ENCODE results near the gene C4orf33.

C4orf33 gene

DNA sequence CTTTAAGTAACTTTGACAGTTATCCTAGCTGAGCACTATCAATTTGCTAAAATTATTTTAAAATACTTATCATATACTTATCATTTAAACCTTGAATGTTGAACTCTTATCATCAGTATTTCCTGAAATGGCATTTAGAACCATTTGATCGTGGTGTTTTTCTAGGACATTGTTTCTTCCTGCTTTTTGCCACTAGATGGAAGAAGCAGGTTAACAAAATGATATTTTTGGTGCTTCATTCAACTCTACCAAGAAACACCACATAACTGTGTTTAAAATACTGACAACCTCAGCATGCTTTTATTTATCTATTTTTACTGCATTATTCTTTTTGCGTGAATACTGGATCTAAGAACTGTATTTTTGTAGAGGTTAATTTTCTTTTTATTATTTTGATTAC lies 44.6 kb downstream of the C4orf33 start:
- H3K4me1 ChIP-seq (ENCODE audit: insufficient read depth, low read length, severe bottlenecking) = no peaks in the 10 kb centered on the region
- no peak overlapping the region for H3K9ac ChIP-seq (ENCODE audit: low read length)
- H3F3A ChIP-seq (ENCODE audit: insufficient read depth, low read length) = no peaks in the 10 kb centered on the region
- H3K79me2 ChIP-seq (ENCODE audit: insufficient read depth, low read length) = no peaks in the 10 kb centered on the region
- no peak overlapping the region for H3K4me2 ChIP-seq (ENCODE audit: low read length)
- H2AFZ ChIP-seq (ENCODE audit: low read length) = no peak overlapping the region
- H3K4me3 ChIP-seq (ENCODE audit: low read depth, low read length, poor library complexity, severe bottlenecking) = no peak overlapping the region
- no peaks in the 10 kb centered on the region for H3K36me3 ChIP-seq (ENCODE audit: insufficient read depth, low read length)
- H3K27me3 ChIP-seq (ENCODE audit: insufficient read depth, low read length) = no peaks in the 10 kb centered on the region
- H4K20me1 ChIP-seq (ENCODE audit: insufficient read depth, low read length) = no peaks in the 10 kb centered on the region
- TF ChIP-seq, protein P1, sequence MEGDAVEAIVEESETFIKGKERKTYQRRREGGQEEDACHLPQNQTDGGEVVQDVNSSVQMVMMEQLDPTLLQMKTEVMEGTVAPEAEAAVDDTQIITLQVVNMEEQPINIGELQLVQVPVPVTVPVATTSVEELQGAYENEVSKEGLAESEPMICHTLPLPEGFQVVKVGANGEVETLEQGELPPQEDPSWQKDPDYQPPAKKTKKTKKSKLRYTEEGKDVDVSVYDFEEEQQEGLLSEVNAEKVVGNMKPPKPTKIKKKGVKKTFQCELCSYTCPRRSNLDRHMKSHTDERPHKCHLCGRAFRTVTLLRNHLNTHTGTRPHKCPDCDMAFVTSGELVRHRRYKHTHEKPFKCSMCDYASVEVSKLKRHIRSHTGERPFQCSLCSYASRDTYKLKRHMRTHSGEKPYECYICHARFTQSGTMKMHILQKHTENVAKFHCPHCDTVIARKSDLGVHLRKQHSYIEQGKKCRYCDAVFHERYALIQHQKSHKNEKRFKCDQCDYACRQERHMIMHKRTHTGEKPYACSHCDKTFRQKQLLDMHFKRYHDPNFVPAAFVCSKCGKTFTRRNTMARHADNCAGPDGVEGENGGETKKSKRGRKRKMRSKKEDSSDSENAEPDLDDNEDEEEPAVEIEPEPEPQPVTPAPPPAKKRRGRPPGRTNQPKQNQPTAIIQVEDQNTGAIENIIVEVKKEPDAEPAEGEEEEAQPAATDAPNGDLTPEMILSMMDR (IDR thresholded peaks at IDR 0.05; ENCODE audit: low read length) = no peak
- no peak for TF ChIP-seq EZH2 (IDR thresholded peaks at IDR 0.05; ENCODE audit: borderline replicate concordance, low read length)
- H3K9me2 ChIP-seq (ENCODE audit: low read depth, low read length) = no peaks in the 10 kb centered on the region
- no peak overlapping the region for H3K27ac ChIP-seq (ENCODE audit: low read depth, low read length, poor library complexity, severe bottlenecking)
- no peaks in the 10 kb centered on the region for H3K9me3 ChIP-seq (ENCODE audit: low read length)

- Histone ChIP-seq H2AFZ (ENCODE audit: low read length) (no peak overlapping the region), H3K27me3 (ENCODE audit: insufficient read depth, low read length) (no peaks in the 10 kb centered on the region), H3K4me1 (ENCODE audit: insufficient read depth, low read length, severe bottlenecking) (no peaks in the 10 kb centered on the region), H3K9ac (ENCODE audit: low read length) (no peak overlapping the region), H3K9me2 (ENCODE audit: low read depth, low read length) (no peaks in the 10 kb centered on the region), H3K4me2 (ENCODE audit: low read length) (no peak overlapping the region), H3F3A (ENCODE audit: insufficient read depth, low read length) (no peaks in the 10 kb centered on the region), H3K9me3 (ENCODE audit: low read length) (no peaks in the 10 kb centered on the region), H3K27ac (ENCODE audit: low read depth, low read length, poor library complexity, severe bottlenecking) (no peak overlapping the region), H3K79me2 (ENCODE audit: insufficient read depth, low read length) (no peaks in the 10 kb centered on the region), H3K36me3 (ENCODE audit: insufficient read depth, low read length) (no peaks in the 10 kb centered on the region), H3K4me3 (ENCODE audit: low read depth, low read length, poor library complexity, severe bottlenecking) (no peak overlapping the region), H4K20me1 (ENCODE audit: insufficient read depth, low read length) (no peaks in the 10 kb centered on the region)
- TF ChIP-seq EZH2 (IDR thresholded peaks at IDR 0.05; ENCODE audit: borderline replicate concordance, low read length) = no peak
- TF ChIP-seq, protein P1 (IDR thresholded peaks at IDR 0.05; ENCODE audit: low read length) = no peak
Observed at GRCh38 chr4:129143359-129143758, 47.4 kb downstream of the C4orf33 start.

GRCh38 chr4:129144755-129145206 lies 48.8 kb downstream of the C4orf33 start:
- H3K27me3 ChIP-seq (ENCODE audit: insufficient read depth, low read length) = no peaks in the 10 kb centered on the region
- H3K4me1 ChIP-seq (ENCODE audit: insufficient read depth, low read length, severe bottlenecking) = no peaks in the 10 kb centered on the region
- H3K9me3 ChIP-seq (ENCODE audit: low read length) = no peaks in the 10 kb centered on the region
- H4K20me1 ChIP-seq (ENCODE audit: insufficient read depth, low read length) = no peaks in the 10 kb centered on the region
- H2AFZ ChIP-seq (ENCODE audit: low read length) = no peak overlapping the region
- no peak overlapping the region for H3K4me3 ChIP-seq (ENCODE audit: low read depth, low read length, poor library complexity, severe bottlenecking)
- H3K9ac ChIP-seq (ENCODE audit: low read length) = no peak overlapping the region
- no peak overlapping the region for H3K27ac ChIP-seq (ENCODE audit: low read depth, low read length, poor library complexity, severe bottlenecking)
- TF ChIP-seq, protein P1 (IDR thresholded peaks at IDR 0.05; ENCODE audit: low read length) = no peak
- TF ChIP-seq EZH2 (IDR thresholded peaks at IDR 0.05; ENCODE audit: borderline replicate concordance, low read length) = no peak
- H3K36me3 ChIP-seq (ENCODE audit: insufficient read depth, low read length) = no peaks in the 10 kb centered on the region
- H3K79me2 ChIP-seq (ENCODE audit: insufficient read depth, low read length) = no peaks in the 10 kb centered on the region
- no peak overlapping the region for H3K4me2 ChIP-seq (ENCODE audit: low read length)
- no peaks in the 10 kb centered on the region for H3K9me2 ChIP-seq (ENCODE audit: low read depth, low read length)
- no peaks in the 10 kb centered on the region for H3F3A ChIP-seq (ENCODE audit: insufficient read depth, low read length)

Measured in OCI-LY1 (cell line).